Skeletal muscle tissue (tissue), 4 donors: ENCODE results near the gene SOX30. TPM values are rescaled to one million over a fixed set of nuclear protein-coding genes. Genes with fewer than 3 reads are reported as not detected.

ENCODE experiments used
- H3K27ac ChIP-seq: one replicate; pipeline ENCODE4 v1.7.0; 2013; ENCODE audit warnings: mild to moderate bottlenecking, low read depth, low read length, inconsistent platforms
- H3K27me3 ChIP-seq, 3 donors: one replicate each; pipeline ENCODE4 v1.7.0; 2013; ENCODE audit warnings: low read length in 3 of 3; ENCODE audit not compliant: control insufficient read depth in 3 of 3, insufficient read depth in 3 of 3
- H3K36me3 ChIP-seq, 3 donors: one replicate each; pipeline ENCODE4 v1.7.0; 2013; ENCODE audit warnings: low read length in 3 of 3; ENCODE audit not compliant: control insufficient read depth in 3 of 3, insufficient read depth in 3 of 3
- H3K4me1 ChIP-seq, 3 donors: one replicate each; pipeline ENCODE4 v1.7.0; 2013; ENCODE audit warnings: low read length in 3 of 3, mild to moderate bottlenecking in 3 of 3; ENCODE audit not compliant: control insufficient read depth in 3 of 3, insufficient read depth in 3 of 3
- H3K4me3 ChIP-seq, 3 donors: one replicate each; pipeline ENCODE4 v1.7.0; 2013; ENCODE audit warnings: low read length in 3 of 3
- H3K9ac ChIP-seq, 3 donors: one replicate each; pipeline ENCODE4 v1.7.0; 2013; ENCODE audit warnings: low read length in 3 of 3, mild to moderate bottlenecking in 3 of 3, moderate library complexity in 2 of 3, low read depth in 1 of 3
- H3K9me3 ChIP-seq, 3 donors: one replicate each; pipeline ENCODE4 v1.7.0; 2013; ENCODE audit warnings: low read length in 3 of 3; ENCODE audit not compliant: control insufficient read depth in 3 of 3
- total RNA-seq: library from RNA; depleted of rRNA; stranded (reverse); fragments of >200 nt; gene quantifications from one replicate; pipeline ENCODE4 v1.2.3, GENCODE V29; 2014
- donor health status: Osteomylitis.

The SOX30 gene
- total RNA-seq, 1 donor from 2014 or later = not detected

GRCh38 chr5:157610990-157611389 lies 41.2 kb downstream of the SOX30 start:
- H3K4me1 ChIP-seq = peaks cover 8 to 14% (median 11%) of the 10 kb centered on the region in 3 donors
- H3K9ac ChIP-seq = no peak overlapping the region
- H3K36me3 ChIP-seq = no peaks in the 10 kb centered on the region
- no peak overlapping the region for H3K4me3 ChIP-seq
- no peaks in the 10 kb centered on the region for H3K27me3 ChIP-seq
- no peaks in the 10 kb centered on the region for H3K9me3 ChIP-seq
- H3K27ac ChIP-seq = no peak overlapping the region

- Histone ChIP-seq H3K9me3 (no peaks in the 10 kb centered on the region), H3K4me3 (no peak overlapping the region), H3K27ac (no peak overlapping the region), H3K36me3 (no peaks in the 10 kb centered on the region), H3K4me1 (peaks cover 8 to 14% (median 11%) of the 10 kb centered on the region in 3 donors), H3K9ac (no peak overlapping the region), H3K27me3 (no peaks in the 10 kb centered on the region)
Observed at GRCh38 chr5:157608972-157609565, 43.2 kb downstream of the SOX30 start.

DNA sequence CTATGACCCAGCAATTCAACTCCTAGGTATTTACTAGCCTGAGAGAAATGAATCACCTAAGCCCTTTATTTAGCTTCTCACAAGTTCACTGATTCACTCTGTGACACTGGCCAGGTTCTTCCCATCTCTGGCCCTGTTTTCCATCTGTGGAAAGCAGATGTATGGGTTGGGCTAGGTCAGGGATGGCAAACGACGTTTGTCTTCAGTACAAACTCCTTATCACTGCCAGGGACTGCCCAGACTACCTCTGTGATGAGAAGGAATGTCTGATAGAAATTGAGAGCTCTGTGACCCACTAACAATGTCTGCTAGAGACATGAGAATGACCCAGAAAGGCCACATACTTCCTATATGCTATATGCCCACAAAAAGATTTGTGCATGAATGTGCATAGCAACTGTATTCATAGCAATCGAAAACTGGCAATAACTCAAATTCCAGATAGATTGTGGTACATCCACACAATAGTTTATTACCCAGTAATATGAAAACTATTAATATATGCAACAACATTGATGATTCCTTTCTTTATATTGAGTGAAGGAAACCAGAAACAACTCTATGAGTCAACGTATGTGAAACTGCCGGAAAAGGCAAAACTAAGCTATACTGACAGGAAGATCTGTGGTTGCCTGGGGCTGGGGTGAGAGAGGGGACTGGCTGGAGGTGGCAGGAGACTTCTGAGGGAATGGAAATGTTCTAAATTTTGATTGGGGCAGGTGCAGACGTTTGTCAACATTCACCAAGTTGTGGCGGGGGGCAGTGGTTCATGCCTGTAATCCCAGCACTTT lies 44.7 kb downstream of the SOX30 start:
- no peak overlapping the region for H3K4me3 ChIP-seq
- peaks cover 8 to 10% (median 9%) of the 10 kb centered on the region in 3 donors for H3K4me1 ChIP-seq
- H3K27ac ChIP-seq = no peak overlapping the region
- no peak overlapping the region for H3K9ac ChIP-seq
- no peaks in the 10 kb centered on the region for H3K27me3 ChIP-seq
- H3K36me3 ChIP-seq = no peaks in the 10 kb centered on the region
- H3K9me3 ChIP-seq = no peaks in the 10 kb centered on the region

GRCh38 chr5:157606046-157606445 lies 46.2 kb downstream of the SOX30 start:
- no peak overlapping the region for H3K9ac ChIP-seq
- H3K27ac ChIP-seq = no peak overlapping the region
- no peaks in the 10 kb centered on the region for H3K4me1 ChIP-seq
- H3K27me3 ChIP-seq = no peaks in the 10 kb centered on the region
- no peaks in the 10 kb centered on the region for H3K9me3 ChIP-seq
- H3K4me3 ChIP-seq = no peak overlapping the region
- no peaks in the 10 kb centered on the region for H3K36me3 ChIP-seq

- Histone ChIP-seq H3K27ac (no peak overlapping the region), H3K4me3 (no peak overlapping the region), H3K9ac (no peak overlapping the region), H3K27me3 (no peaks in the 10 kb centered on the region), H3K9me3 (no peaks in the 10 kb centered on the region), H3K4me1 (no peaks in the 10 kb centered on the region), H3K36me3 (no peaks in the 10 kb centered on the region)
Observed at GRCh38 chr5:157603333-157604190, 48.7 kb downstream of the SOX30 start.

- Histone ChIP-seq H3K9ac (no peak overlapping the region), H3K27ac (no peak overlapping the region), H3K9me3 (no peaks in the 10 kb centered on the region)
Observed at GRCh38 chr5:157602505-157602904, 49.7 kb downstream of the SOX30 start.

DNA sequence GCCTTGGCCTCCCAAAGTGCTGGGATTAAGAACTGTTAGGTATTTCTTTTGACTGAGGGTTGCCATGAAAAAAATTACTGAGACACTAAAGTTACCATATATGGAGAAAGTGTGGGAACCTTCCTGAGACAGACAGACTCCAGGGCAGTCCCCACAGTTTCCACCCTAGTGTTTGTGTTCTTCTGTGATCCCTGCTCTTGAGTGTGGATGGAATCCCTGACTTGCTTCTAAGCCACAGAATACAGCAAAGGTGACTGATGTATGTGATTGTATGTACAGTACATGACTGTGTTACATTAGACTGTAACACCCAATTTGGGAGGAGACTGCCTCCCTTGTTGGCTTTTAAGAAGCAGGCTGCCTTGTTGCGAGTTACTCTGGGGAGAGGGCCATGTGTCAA lies 52.0 kb downstream of the SOX30 start:
- Histone ChIP-seq H3K4me1 (no peaks in the 10 kb centered on the region), H3K27me3 (no peaks in the 10 kb centered on the region), H3K9me3 (no peaks in the 10 kb centered on the region), H3K9ac (no peak overlapping the region), H3K36me3 (no peaks in the 10 kb centered on the region), H3K4me3 (no peak overlapping the region), H3K27ac (no peak overlapping the region)

More at GRCh38 chr5:157602505-157602904, 49.7 kb downstream of the SOX30 start:
- no peak overlapping the region for H3K4me3 ChIP-seq
- no peaks in the 10 kb centered on the region for H3K27me3 ChIP-seq
- H3K4me1 ChIP-seq = no peaks in the 10 kb centered on the region
- H3K36me3 ChIP-seq = no peaks in the 10 kb centered on the region

- no peaks in the 10 kb centered on the region for H3K4me1 ChIP-seq
- H3K36me3 ChIP-seq = no peaks in the 10 kb centered on the region
- H3K27me3 ChIP-seq = no peaks in the 10 kb centered on the region
- no peaks in the 10 kb centered on the region for H3K9me3 ChIP-seq
- no peak overlapping the region for H3K9ac ChIP-seq
- H3K4me3 ChIP-seq = no peak overlapping the region
- no peak overlapping the region for H3K27ac ChIP-seq
Observed at GRCh38 chr5:157599565-157599964, 52.7 kb downstream of the SOX30 start.

- Histone ChIP-seq H3K27me3 (no peaks in the 10 kb centered on the region), H3K4me3 (no peak overlapping the region), H3K36me3 (no peaks in the 10 kb centered on the region), H3K9me3 (no peaks in the 10 kb centered on the region), H3K4me1 (no peaks in the 10 kb centered on the region), H3K9ac (no peak overlapping the region), H3K27ac (no peak overlapping the region)
Observed at GRCh38 chr5:157598350-157598936, 53.8 kb downstream of the SOX30 start.
